VCaP (cell line): ENCODE data around the gene DNAJC15.
"Not testable (repeated sequence)": the region's sequence is repeated elsewhere in the genome, so short reads cannot be mapped to it uniquely, and the experiment has no call there.

Source experiments
- H3K27ac ChIP-seq: fragments of 450-650 bp; 2 replicates; pipeline ENCODE4 v1.5.1; 2017
- TF ChIP-seq, protein P1 (sequence below): fragments of 450-650 bp; conservative IDR thresholded peaks from 2 replicates; pipeline ENCODE4 v1.5.1; 2017; ENCODE audit warnings: mild to moderate bottlenecking, moderate library complexity

The DNAJC15 gene

DNA sequence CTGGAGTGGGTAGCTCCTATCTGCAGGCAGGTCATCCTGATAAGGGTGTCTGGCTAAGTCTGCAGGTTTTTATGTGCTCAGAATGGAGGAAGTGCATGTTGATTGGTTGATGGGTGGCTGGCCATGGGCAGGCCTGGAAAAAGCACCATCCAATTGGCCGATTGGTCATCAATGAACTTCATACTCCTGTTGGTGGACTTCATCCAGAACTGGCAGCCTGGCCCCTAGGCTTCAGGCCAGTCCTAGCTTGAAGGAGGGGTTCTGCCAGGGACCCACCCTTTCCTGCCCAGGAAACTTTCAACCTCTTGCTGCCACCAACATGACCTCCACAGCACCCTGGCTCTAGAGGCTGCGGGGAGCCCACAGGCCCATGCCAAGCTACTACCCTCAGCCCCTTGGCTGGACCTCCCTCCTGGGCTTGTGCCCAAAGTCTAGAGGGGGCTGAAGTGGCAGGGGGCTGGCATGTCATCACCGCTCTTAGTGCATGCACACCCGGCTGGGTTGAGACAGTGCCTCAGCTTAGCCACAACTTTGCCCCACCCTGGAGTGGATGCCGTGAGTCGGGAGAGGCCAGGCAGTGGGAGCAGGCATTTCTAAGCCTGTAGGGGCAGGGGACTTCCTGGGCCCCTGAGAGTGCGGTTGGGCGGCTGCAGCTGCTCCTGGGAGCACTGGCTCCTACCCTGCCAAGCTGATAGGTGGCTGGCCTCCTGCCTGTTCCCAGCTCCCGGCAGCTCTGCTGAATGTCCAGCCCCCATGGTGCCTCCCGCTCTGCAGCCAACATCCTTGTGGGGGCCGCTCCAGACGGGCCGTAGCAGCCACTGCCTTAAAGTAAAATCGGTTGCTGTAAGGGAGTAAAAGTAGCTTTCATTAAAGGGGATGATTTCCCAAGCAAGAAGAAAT is 13.2 kb downstream of the DNAJC15 start:
- no peak overlapping the region for H3K27ac ChIP-seq
- TF ChIP-seq, protein P1, sequence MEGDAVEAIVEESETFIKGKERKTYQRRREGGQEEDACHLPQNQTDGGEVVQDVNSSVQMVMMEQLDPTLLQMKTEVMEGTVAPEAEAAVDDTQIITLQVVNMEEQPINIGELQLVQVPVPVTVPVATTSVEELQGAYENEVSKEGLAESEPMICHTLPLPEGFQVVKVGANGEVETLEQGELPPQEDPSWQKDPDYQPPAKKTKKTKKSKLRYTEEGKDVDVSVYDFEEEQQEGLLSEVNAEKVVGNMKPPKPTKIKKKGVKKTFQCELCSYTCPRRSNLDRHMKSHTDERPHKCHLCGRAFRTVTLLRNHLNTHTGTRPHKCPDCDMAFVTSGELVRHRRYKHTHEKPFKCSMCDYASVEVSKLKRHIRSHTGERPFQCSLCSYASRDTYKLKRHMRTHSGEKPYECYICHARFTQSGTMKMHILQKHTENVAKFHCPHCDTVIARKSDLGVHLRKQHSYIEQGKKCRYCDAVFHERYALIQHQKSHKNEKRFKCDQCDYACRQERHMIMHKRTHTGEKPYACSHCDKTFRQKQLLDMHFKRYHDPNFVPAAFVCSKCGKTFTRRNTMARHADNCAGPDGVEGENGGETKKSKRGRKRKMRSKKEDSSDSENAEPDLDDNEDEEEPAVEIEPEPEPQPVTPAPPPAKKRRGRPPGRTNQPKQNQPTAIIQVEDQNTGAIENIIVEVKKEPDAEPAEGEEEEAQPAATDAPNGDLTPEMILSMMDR, result no peak

DNA sequence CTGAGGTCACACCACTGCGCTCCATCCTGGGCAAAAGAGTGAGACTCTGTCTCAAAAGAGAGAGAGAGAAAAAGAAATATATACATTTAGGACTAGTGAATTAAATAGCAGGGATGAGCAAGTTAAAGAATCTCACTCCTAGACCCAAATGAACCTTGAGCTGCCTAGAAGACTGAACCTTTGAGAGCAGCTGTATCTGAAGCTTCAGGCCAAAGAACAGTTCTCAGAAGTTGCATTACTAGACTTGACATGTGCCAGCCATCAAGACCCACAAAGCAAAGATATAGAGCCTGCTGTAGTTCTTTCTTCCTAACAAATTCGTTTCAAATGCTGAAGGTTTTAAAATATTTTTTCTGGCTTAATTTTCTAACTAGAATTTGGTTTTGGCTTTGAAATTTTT is 16.6 kb downstream of the DNAJC15 start:
- no peak overlapping the region for H3K27ac ChIP-seq
- TF ChIP-seq, protein P1, result no peak

DNA sequence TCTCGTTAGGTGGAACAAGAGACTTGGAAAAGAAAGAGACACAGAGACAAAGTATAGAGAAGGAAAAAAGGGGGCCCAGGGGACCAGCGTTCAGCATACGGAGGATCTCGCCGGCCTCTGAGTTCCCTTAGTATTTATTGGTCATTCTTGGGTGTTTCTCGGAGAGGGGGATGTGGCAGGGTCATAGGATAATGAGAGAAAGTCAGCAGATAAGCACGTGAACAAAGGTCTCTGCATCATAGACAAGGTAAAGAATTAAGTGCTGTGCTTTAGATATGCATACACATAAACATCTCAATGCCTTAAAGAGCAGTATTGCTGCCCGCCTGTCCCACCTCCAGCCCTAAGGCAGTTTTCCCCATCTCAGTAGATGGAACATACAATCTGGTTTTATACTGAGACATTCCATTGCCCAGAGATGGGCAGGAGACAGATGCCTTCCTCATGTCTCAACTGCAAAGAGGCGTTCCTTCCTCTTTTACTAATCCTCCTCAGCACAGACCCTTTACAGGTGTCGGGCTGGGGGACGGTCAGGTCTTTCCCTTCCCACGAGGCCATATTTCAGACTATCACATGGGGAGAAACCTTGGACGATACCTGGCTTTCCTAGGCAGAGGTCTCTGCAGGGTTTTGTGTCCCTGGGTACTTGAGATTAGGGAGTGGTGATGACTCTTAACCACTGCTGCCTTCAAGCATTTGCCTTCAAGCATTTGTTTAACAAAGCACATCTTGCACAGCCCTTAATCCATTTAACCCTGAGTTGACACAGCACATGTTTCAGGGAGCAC is 17.4 kb downstream of the DNAJC15 start:
- H3K27ac ChIP-seq, result not testable (repeated sequence)

DNA sequence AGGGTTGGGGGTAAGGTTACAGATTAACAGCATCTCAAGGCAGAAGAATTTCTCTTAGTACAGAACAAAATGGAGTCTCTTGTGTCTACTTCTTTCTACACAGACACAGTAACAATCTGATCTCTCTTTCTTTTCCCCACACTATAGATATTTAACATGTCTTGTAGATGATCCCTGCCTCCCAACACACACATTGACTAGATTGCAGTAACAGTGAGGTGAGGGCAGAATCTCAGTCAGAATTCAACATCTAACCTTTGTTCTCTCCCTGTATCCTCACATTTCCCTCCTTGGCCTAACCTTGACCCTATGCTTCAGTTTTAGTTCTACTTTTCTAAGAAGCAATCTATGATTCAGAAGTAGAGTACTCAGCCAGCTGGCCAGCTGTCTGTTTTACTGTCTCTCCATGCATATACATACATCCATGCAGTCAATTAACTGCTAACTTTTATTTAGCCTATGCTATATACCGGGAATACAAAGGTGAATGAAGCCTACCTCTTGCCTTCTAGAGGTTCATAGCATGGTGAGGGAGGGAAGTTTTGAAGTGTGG is 18.1 kb downstream of the DNAJC15 start:
- TF ChIP-seq, protein P1, result no peak
- H3K27ac ChIP-seq, result no peak overlapping the region

DNA sequence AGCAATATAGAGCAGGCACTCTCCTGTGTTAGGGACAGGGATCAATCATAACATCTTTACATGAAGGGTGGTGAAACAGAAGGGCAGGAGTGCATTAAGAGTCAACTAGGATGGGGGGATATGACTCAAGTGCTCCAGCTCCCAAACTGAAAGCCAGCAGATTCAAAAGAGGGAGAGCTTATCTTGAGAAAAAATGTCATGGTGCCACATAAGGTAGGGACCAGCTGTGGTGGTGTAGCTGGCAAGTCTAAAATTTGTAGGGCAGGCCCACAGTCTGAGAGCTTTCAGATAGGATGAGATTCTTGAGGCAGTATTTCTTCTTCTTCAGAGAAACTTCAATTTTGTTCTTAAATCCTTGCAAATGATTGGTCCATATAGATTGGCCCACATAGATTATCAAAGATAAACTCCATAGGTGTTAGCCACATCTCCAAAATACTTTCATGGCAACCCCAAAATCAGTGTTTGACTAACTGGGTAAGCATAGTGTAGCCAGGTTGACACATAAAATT is 19.1 kb downstream of the DNAJC15 start:
- H3K27ac ChIP-seq, result no peak overlapping the region
- TF ChIP-seq, protein P1, result no peak

DNA sequence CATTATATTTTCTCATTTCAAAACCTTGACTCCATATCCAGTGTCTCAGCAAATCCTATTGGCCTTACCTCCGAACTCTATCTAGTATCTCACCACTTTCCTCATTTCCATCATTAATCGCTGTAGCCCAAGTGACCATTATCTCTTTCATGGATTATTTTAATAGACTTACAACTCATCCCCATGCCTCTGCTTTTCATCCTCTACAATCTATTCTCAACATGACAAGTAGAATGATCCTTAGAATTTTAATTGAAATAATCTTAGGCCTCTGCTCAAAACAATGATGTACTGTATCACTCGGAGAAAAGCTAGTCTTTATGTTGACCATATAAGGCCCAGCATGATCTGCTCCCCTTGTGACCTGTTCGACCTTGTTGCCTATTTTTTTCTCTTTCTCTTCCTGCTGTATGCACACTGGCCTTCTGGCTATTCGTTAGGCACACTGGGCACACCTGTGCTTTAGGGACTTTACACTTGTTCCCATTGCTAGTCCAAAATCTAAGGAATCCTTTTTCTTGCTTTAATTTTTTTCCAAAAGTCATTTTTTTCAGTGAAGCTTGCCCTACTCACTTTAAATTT is 21.4 kb downstream of the DNAJC15 start:
- H3K27ac ChIP-seq, result peak overlapping the region; percentile 23
- TF ChIP-seq, protein P1, result no peak

DNA sequence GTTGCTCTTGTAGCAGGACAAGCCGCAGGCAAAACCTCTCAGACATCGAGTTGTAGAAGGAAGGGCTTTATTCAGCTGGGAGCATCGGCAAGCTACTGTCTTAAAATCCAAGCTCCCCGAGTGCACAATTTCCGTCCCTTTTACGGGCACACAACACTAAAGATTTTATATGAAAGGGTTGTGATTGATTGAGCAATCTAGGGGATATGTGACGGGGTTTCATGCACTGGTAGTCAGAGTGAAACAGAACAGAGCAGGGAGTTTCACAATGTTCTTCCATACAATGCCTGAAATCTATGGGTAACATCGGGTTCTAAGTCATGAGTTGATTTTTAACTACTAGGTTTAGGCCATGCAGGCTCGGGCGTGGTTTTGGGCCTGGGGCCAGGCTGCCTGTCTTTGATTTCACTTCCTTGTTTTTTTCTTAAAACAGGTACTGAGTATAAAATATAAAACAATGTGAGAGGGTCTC is 22.0 kb downstream of the DNAJC15 start:
- H3K27ac ChIP-seq, result peak overlapping the region; percentile 23

DNA sequence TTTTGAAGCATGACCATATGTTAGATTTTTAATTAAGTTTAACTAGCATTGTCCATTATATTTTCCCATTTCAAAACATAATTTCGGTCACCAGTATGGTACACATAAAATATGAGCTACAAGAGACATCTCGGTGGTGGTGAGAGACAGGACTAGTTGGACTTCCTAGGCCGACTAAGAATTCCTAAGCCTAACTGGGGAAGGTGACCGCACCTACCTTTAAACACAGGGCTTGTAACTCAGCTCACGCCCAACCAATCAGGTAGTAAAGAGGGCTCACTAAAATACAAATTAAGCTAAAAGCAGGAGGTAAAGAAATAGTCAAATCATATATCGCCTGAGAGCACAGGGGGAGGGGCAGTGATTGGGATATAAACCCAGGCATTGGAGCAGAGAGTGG is 22.9 kb downstream of the DNAJC15 start:
- TF ChIP-seq, protein P1, result no peak
- peak overlapping the region; percentile 23 for H3K27ac ChIP-seq
